GM18951 (cell line): ENCODE results near the gene SMURF1.

Experiments used
- POLR2A ChIP-seq: IDR thresholded peaks from 4 replicates; pipeline ENCODE4 v1.6.1; 2011; ENCODE audit warnings: mild to moderate bottlenecking; ENCODE audit not compliant: insufficient read length, insufficient read depth; ENCODE audit errors: extremely low read depth
- in situ Hi-C: fragments of 300-500 bp; cut with MboI; formaldehyde crosslinking; loops from one replicate; pipeline ENCODE4 v1.12.0; 2022; ENCODE audit warnings: low sequenced_read_pairs, mixed read lengths, inconsistent platforms; ENCODE audit not compliant: unreplicated experiment

SMURF1 gene

GRCh38 chr7:99021941-99022560, 121.9 kb downstream of the SMURF1 start:
- no peak for TF ChIP-seq POLR2A
- in situ Hi-C loops = no loop called here

GRCh38 chr7:99020413-99020715, 123.5 kb downstream of the SMURF1 start:
- in situ Hi-C loops = no loop called here
- no peak for TF ChIP-seq POLR2A

GRCh38 chr7:99019523-99020412, 124.1 kb downstream of the SMURF1 start:
- in situ Hi-C loops = no loop called here
- TF ChIP-seq POLR2A = no peak

- no peak for TF ChIP-seq POLR2A
- in situ Hi-C loops = no loop called here
Measured at GRCh38 chr7:99016196-99016595, 127.7 kb downstream of the SMURF1 start.

GRCh38 chr7:99014113-99014985, 129.6 kb downstream of the SMURF1 start:
- no peak for TF ChIP-seq POLR2A
- in situ Hi-C loops = no loop called here

- TF ChIP-seq POLR2A = no peak
- in situ Hi-C loops = no loop called here
Measured at GRCh38 chr7:99013266-99014112, 130.4 kb downstream of the SMURF1 start.

GRCh38 chr7:99012722-99013121, 131.2 kb downstream of the SMURF1 start:
- in situ Hi-C loops = no loop called here
- TF ChIP-seq POLR2A = no peak

- no peak for TF ChIP-seq POLR2A
Measured at GRCh38 chr7:99011706-99012404, 132.1 kb downstream of the SMURF1 start.

GRCh38 chr7:99011341-99011705, 132.6 kb downstream of the SMURF1 start:
- no peak for TF ChIP-seq POLR2A
- in situ Hi-C loops = no loop called here

More at GRCh38 chr7:99011706-99012404, 132.1 kb downstream of the SMURF1 start:
- in situ Hi-C loops = no loop called here

- no peak for TF ChIP-seq POLR2A
- in situ Hi-C loops = no loop called here
Measured at GRCh38 chr7:99010281-99010680, 133.6 kb downstream of the SMURF1 start.

GRCh38 chr7:99008921-99009530, 134.9 kb downstream of the SMURF1 start:
- TF ChIP-seq POLR2A = no peak
- in situ Hi-C loops = no loop called here
